Thoracic aorta (tissue), 2 donors: ENCODE measurements around the gene VPS13A. TPM values are rescaled to one million over a fixed set of nuclear protein-coding genes. Genes with fewer than 3 reads are reported as not detected.
A peak's percentile ranks its signal among the peaks of the same experiment; 100 is the strongest.

ENCODE experiments used
- ATAC-seq: fragments of 150-250 bp; one replicate; pipeline ENCODE4 v1.8.0; 2017; ENCODE audit warnings: low read depth; ENCODE audit not compliant: insufficient number of reproducible peaks, low FRiP score
- DNase-seq: peaks from one replicate; pipeline ENCODE4 v3.0.0-alpha.2; 2020; ENCODE audit warnings: low spot score
- H3K27ac ChIP-seq, 2 donors: fragments of 200-600 bp; sonication (generic); 1 replicate in 1 of 2; 2 replicates in 1 of 2; pipeline ENCODE4 v1.5.1; 2016; ENCODE audit warnings: mild to moderate bottlenecking in 2 of 2, moderate library complexity in 2 of 2
- H3K27me3 ChIP-seq: fragments of 200-600 bp; sonication (generic); replicated peaks from 2 replicates; pipeline ENCODE4 v1.6.0; 2016; ENCODE audit warnings: mild to moderate bottlenecking; ENCODE audit not compliant: insufficient read depth
- H3K36me3 ChIP-seq: fragments of 200-600 bp; sonication (generic); one replicate; pipeline ENCODE4 v1.5.1; 2016
- H3K4me1 ChIP-seq, 2 donors: fragments of 200-600 bp; sonication (generic); 1 replicate in 1 of 2; 2 replicates in 1 of 2; pipeline versions ENCODE4 v1.5.1 to v1.6.0; 2016; ENCODE audit warnings: low read depth in 2 of 2, mild to moderate bottlenecking in 1 of 2; ENCODE audit not compliant: control insufficient read depth in 1 of 2
- H3K4me3 ChIP-seq: fragments of 200-600 bp; sonication (generic); 2 replicates; pipeline ENCODE4 v1.5.1; 2016; ENCODE audit warnings: mild to moderate bottlenecking
- H3K9me3 ChIP-seq: fragments of 200-600 bp; sonication (generic); 2 replicates; pipeline ENCODE4 v1.5.1; 2016
- CTCF ChIP-seq: fragments of 200-600 bp; sonication (generic); IDR thresholded peaks from one replicate; pipeline ENCODE4 v1.5.1; 2019; ENCODE audit warnings: antibody characterized with exemption
- total RNA-seq, 2 donors: library from RNA; depleted of rRNA; stranded (reverse); fragments of >200 nt; gene quantifications; one replicate each; pipeline versions ENCODE4 v1.1.0 to v1.2.3, GENCODE V29; 2016

The VPS13A gene
- total RNA-seq, 2 donors from 2014 or later, result 54.8 to 94.8 TPM

- no peak for DNase-seq
- H3K27me3 ChIP-seq, result no peaks in the 10 kb centered on the region
- no peak overlapping the region for H3K27ac ChIP-seq
- TF ChIP-seq CTCF, result no peak
- no peaks in the 10 kb centered on the region for H3K36me3 ChIP-seq
- no peak for ATAC-seq
- H3K4me1 ChIP-seq, result no peaks in the 10 kb centered on the region
- no peak overlapping the region for H3K4me3 ChIP-seq
- H3K9me3 ChIP-seq, result peaks cover 3% of the 10 kb centered on the region
These were observed 272.7 kb downstream of the VPS13A start for GRCh38 chr9:77450085-77450475.

- DNase-seq (no peak), ATAC-seq (no peak)
- no peak for TF ChIP-seq CTCF
- no peak overlapping the region for H3K27ac ChIP-seq
- no peaks in the 10 kb centered on the region for H3K4me1 ChIP-seq
- H3K36me3 ChIP-seq, result no peaks in the 10 kb centered on the region
- H3K9me3 ChIP-seq, result peaks cover 3% of the 10 kb centered on the region
- no peaks in the 10 kb centered on the region for H3K27me3 ChIP-seq
- no peak overlapping the region for H3K4me3 ChIP-seq
These were observed 274.2 kb downstream of the VPS13A start for GRCh38 chr9:77451507-77451906.

- H3K27ac ChIP-seq, result no peak overlapping the region
- TF ChIP-seq CTCF, result no peak
- no peaks in the 10 kb centered on the region for H3K36me3 ChIP-seq
- DNase-seq (no peak), ATAC-seq (no peak)
- H3K4me1 ChIP-seq, result no peaks in the 10 kb centered on the region
- no peak overlapping the region for H3K4me3 ChIP-seq
- no peaks in the 10 kb centered on the region for H3K27me3 ChIP-seq
- no peaks in the 10 kb centered on the region for H3K9me3 ChIP-seq
These were observed 276.7 kb downstream of the VPS13A start for GRCh38 chr9:77453825-77454647.

GRCh38 chr9:77454663-77455062 is 277.3 kb downstream of the VPS13A start:
- Histone ChIP-seq H3K4me1 (no peaks in the 10 kb centered on the region), H3K36me3 (no peaks in the 10 kb centered on the region), H3K27ac (no peak overlapping the region), H3K4me3 (no peak overlapping the region), H3K9me3 (no peaks in the 10 kb centered on the region), H3K27me3 (no peaks in the 10 kb centered on the region)
- no peak for DNase-seq
- no peak for ATAC-seq
- no peak for TF ChIP-seq CTCF

GRCh38 chr9:77455312-77455927 is 278.1 kb downstream of the VPS13A start:
- ATAC-seq (no peak), DNase-seq (no peak)
- no peaks in the 10 kb centered on the region for H3K4me1 ChIP-seq

More at GRCh38 chr9:77455312-77455927, 278.1 kb downstream of the VPS13A start:
- Histone ChIP-seq H3K4me3 (no peak overlapping the region), H3K27ac (no peak overlapping the region), H3K9me3 (no peaks in the 10 kb centered on the region), H3K27me3 (no peaks in the 10 kb centered on the region), H3K36me3 (no peaks in the 10 kb centered on the region)
- peak; percentile 27 for TF ChIP-seq CTCF
